Liver (tissue), 9 donors: Measurements from ENCODE around the gene ACTC1. TPM values are rescaled to one million over a fixed set of nuclear protein-coding genes. Genes with fewer than 3 reads are reported as not detected.
"Not testable (repeated sequence)": the region's sequence is repeated elsewhere in the genome, so short reads cannot be mapped to it uniquely, and the experiment has no call there.

Source experiments
- DNase-seq: peaks from one replicate; pipeline ENCODE4 v3.0.0-alpha.2; 2017; ENCODE audit warnings: low spot score
- H3K27ac ChIP-seq, 2 donors: one replicate each; pipeline ENCODE4 v1.7.0; 2013; ENCODE audit warnings: inconsistent platforms in 2 of 2, low read length in 2 of 2, control low read depth in 1 of 2, low read depth in 1 of 2, mild to moderate bottlenecking in 1 of 2
- H3K27me3 ChIP-seq, 4 donors: one replicate each; pipeline versions ENCODE4 v1.6.1 to v1.7.0; 2013; ENCODE audit warnings: low read length in 3 of 4, inconsistent platforms in 1 of 4, mild to moderate bottlenecking in 1 of 4, moderate library complexity in 1 of 4; ENCODE audit not compliant: control insufficient read depth in 4 of 4, insufficient read depth in 4 of 4
- H3K36me3 ChIP-seq, 4 donors: one replicate each; pipeline versions ENCODE4 v1.6.1 to v1.7.0; 2013; ENCODE audit warnings: low read length in 3 of 4, mild to moderate bottlenecking in 3 of 4, low read depth in 1 of 4, moderate library complexity in 1 of 4; ENCODE audit not compliant: control insufficient read depth in 4 of 4, insufficient read depth in 3 of 4
- H3K4me1 ChIP-seq, 4 donors: one replicate each; pipeline versions ENCODE4 v1.6.1 to v1.7.0; 2013; ENCODE audit warnings: low read length in 3 of 4, mild to moderate bottlenecking in 3 of 4, moderate library complexity in 1 of 4; ENCODE audit not compliant: control insufficient read depth in 4 of 4, insufficient read depth in 4 of 4
- H3K4me3 ChIP-seq, 3 donors: one replicate each; pipeline versions ENCODE4 v1.6.1 to v1.7.0; 2013; ENCODE audit warnings: low read length in 3 of 3, control low read depth in 1 of 3, low read depth in 1 of 3, mild to moderate bottlenecking in 1 of 3
- H3K9ac ChIP-seq, 2 donors: one replicate each; pipeline ENCODE4 v1.7.0; 2013; ENCODE audit warnings: low read length in 2 of 2, mild to moderate bottlenecking in 2 of 2, moderate library complexity in 2 of 2, control low read depth in 1 of 2, low read depth in 1 of 2
- H3K9me3 ChIP-seq, 4 donors: one replicate each; pipeline versions ENCODE4 v1.6.1 to v1.7.0; 2013; ENCODE audit warnings: low read length in 3 of 4; ENCODE audit not compliant: control insufficient read depth in 4 of 4
- FOXA1 ChIP-seq: IDR thresholded peaks from 2 replicates; pipeline ENCODE4 v1.6.1; 2016; ENCODE audit warnings: antibody characterized with exemption
- HNF4G ChIP-seq: IDR thresholded peaks from 2 replicates; pipeline ENCODE4 v1.6.1; 2016; ENCODE audit warnings: antibody characterized with exemption
- JUND ChIP-seq, 2 donors: IDR thresholded peaks; 2 replicates each; pipeline ENCODE4 v1.6.1; 2016; ENCODE audit warnings: antibody characterized with exemption in 2 of 2
- NR2F2 ChIP-seq: IDR thresholded peaks from 2 replicates; pipeline ENCODE4 v1.6.1; 2016; ENCODE audit warnings: antibody characterized with exemption
- SP1 ChIP-seq: IDR thresholded peaks from 2 replicates; pipeline ENCODE4 v1.6.1; 2018; ENCODE audit warnings: antibody characterized with exemption, mild to moderate bottlenecking
- YY1 ChIP-seq: IDR thresholded peaks from 2 replicates; pipeline ENCODE4 v1.6.1; 2016; ENCODE audit warnings: antibody characterized with exemption, mild to moderate bottlenecking
- ZBTB33 ChIP-seq: IDR thresholded peaks from 2 replicates; pipeline ENCODE4 v1.6.1; 2016; ENCODE audit warnings: antibody characterized with exemption
- WGBS: extraction: QIAGEN DNeasy Blood & Tissue Kit; methylation state at CpG from one replicate; pipeline ENCODE4 v1.1.7; 2013; 5-methylcytosine and 5-hydroxymethylcytosine counted together
- polyA plus RNA-seq, 2 donors: library from polyadenylated mRNA; stranded (reverse) in 1 of 2; unstranded in 1 of 2; fragments of 200-250 nt in 1 of 2; fragments of >200 nt in 1 of 2; fragmentation: Nextera tagmentation in 1 of 2; extraction: Ambion mirVana in 1 of 2; gene quantifications; one replicate each; pipeline versions ENCODE4 v1.2.1 to v1.2.3, GENCODE V29; 2013 to 2015
- total RNA-seq, 2 donors: library from RNA; depleted of rRNA; stranded (reverse); fragments of >200 nt; gene quantifications; one replicate each; pipeline ENCODE4 v1.2.3, GENCODE V29; 2014
- TF ChIP-seq, protein P1 (sequence below): IDR thresholded peaks from 2 replicates; pipeline ENCODE4 v1.6.1; 2016; ENCODE audit warnings: antibody characterized with exemption, mild to moderate bottlenecking
- TF ChIP-seq, protein P2 (sequence below): IDR thresholded peaks from 2 replicates; pipeline ENCODE4 v1.6.1; 2016; ENCODE audit warnings: antibody characterized with exemption
- donor health status: healthy.
- donor health status: healthy.
- donor health status: healthy.
- donor health status: healthy.
- donor health status: healthy.

ACTC1 gene
- total and polyA plus RNA-seq, 4 donors, result 0.08 to 0.89 TPM; not detected in 2

DNA sequence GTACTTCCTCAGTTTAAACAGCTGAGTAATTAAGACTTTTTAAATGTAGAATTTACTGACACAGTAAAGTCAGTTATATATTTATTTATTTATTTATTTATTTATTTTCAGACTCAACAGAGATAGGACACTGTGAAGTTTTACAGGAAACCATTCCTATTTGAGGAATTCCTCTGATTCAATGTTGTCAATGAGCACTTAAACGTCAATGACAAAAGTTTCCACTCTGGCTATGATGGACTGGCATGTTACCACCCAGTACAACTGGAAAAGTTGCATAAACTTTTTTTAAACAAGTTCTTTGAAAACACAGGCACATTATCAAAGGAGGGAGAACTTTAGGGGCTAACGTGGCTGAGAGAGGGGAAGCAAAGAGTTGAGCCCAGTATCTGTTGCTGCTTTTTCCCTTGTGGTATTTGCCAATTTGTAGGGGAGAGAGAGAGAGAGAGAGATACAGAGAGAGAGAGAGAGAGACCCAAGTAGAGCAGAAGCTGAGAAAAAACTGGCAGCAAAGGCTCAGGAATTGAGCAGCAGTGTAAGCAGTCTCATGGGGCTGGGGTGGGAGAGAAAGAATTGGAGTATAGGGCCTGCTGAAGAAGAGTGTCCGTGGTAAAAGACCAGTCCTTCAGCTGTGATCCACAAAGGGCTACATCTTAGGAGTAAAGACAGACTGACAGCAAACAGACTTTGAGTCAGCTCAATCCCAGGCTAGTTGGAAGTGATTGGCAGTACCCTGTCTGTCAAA, 18.3 kb upstream of the ACTC1 start:
- TF ChIP-seq, protein P1, sequence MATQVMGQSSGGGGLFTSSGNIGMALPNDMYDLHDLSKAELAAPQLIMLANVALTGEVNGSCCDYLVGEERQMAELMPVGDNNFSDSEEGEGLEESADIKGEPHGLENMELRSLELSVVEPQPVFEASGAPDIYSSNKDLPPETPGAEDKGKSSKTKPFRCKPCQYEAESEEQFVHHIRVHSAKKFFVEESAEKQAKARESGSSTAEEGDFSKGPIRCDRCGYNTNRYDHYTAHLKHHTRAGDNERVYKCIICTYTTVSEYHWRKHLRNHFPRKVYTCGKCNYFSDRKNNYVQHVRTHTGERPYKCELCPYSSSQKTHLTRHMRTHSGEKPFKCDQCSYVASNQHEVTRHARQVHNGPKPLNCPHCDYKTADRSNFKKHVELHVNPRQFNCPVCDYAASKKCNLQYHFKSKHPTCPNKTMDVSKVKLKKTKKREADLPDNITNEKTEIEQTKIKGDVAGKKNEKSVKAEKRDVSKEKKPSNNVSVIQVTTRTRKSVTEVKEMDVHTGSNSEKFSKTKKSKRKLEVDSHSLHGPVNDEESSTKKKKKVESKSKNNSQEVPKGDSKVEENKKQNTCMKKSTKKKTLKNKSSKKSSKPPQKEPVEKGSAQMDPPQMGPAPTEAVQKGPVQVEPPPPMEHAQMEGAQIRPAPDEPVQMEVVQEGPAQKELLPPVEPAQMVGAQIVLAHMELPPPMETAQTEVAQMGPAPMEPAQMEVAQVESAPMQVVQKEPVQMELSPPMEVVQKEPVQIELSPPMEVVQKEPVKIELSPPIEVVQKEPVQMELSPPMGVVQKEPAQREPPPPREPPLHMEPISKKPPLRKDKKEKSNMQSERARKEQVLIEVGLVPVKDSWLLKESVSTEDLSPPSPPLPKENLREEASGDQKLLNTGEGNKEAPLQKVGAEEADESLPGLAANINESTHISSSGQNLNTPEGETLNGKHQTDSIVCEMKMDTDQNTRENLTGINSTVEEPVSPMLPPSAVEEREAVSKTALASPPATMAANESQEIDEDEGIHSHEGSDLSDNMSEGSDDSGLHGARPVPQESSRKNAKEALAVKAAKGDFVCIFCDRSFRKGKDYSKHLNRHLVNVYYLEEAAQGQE, result no peak
- TF ChIP-seq HNF4G (no peak), SP1 (no peak), JUND (IDR thresholded peaks at IDR 0.05) (no peak), NR2F2 (no peak), ZBTB33 (no peak)
- Histone ChIP-seq H3K9me3 (no peaks in the 10 kb centered on the region), H3K4me3 (no peak overlapping the region), H3K27ac (no peak overlapping the region), H3K27me3 (no peaks in the 10 kb centered on the region), H3K36me3 (no peaks in the 10 kb centered on the region), H3K9ac (no peak overlapping the region), H3K4me1 (no peaks in the 10 kb centered on the region)
- DNase-seq, result no peak
- 38% methylated on average over 3 of the region's 3 CpGs for WGBS

DNA sequence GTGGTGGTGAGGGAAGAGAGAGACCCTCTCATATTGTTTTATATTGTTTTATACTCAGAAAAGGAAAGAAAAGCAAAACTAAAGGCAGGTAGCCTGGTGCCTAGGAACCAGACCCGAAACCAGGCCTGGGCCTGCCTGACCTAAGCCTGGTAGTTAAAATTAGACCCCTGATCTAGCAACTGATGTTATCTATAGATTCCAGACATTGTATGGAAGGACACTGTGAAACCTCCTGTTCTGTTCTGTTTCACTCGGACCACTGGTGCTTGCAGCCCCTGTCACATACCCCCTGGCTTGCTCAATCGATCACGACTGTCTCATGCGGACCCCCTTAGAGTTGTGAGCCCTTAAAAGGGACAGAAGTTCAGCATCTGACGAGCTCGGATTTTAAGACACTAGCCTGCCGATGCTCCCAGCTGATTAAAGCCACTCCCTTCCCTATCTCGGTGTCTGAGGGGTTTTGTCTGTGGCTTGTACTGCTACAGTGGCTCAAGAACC, 17.6 kb upstream of the ACTC1 start:
- H3K27ac ChIP-seq, DNase-seq, H3K4me1 ChIP-seq, H3K9ac ChIP-seq, H3K4me3 ChIP-seq, H3K9me3 ChIP-seq, H3K27me3 ChIP-seq, H3K36me3 ChIP-seq: not testable (repeated sequence)
- 56% methylated on average over 9 of the region's 9 CpGs for WGBS

- no peak for DNase-seq
- no peak for TF ChIP-seq YY1
- TF ChIP-seq SP1, result no peak
- TF ChIP-seq HNF4G, result no peak
- TF ChIP-seq NR2F2, result no peak
- TF ChIP-seq ZBTB33, result no peak
- TF ChIP-seq, protein P2, sequence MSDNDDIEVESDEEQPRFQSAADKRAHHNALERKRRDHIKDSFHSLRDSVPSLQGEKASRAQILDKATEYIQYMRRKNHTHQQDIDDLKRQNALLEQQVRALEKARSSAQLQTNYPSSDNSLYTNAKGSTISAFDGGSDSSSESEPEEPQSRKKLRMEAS, result no peak
- TF ChIP-seq FOXA1, result no peak
- Histone ChIP-seq H3K27me3 (no peaks in the 10 kb centered on the region), H3K4me3 (no peak overlapping the region), H3K9ac (no peak overlapping the region), H3K36me3 (no peaks in the 10 kb centered on the region), H3K4me1 (no peaks in the 10 kb centered on the region), H3K27ac (no peak overlapping the region), H3K9me3 (peaks cover 0 to 2% (median 0%) of the 10 kb centered on the region in 4 donors)
- 68% methylated on average over 1 of the region's 1 CpG for WGBS
Measured at GRCh38 chr15:34812369-34812768, 17.0 kb upstream of the ACTC1 start.
